HepG2 (cell line): ENCODE results near the gene CD300A. TPM values are rescaled to one million over a fixed set of nuclear protein-coding genes. Genes with fewer than 3 reads are reported as not detected.

ENCODE experiments used
- CHCHD3 ChIP-seq: sonication (generic); formaldehyde crosslinking; IDR thresholded peaks from 2 replicates; pipeline ENCODE4 v1.8.0; 2022; ENCODE audit warnings: mild to moderate bottlenecking, missing genetic modification reagents, moderate library complexity
- CHD4 ChIP-seq: fragments of 200-600 bp; sonication (generic); IDR thresholded peaks from 2 replicates; pipeline ENCODE4 v1.7.0; 2017; ENCODE audit warnings: mild to moderate bottlenecking, low read length, borderline replicate concordance
- FOXM1 ChIP-seq: sonication (generic); formaldehyde crosslinking; IDR thresholded peaks from 2 replicates; pipeline ENCODE4 v1.5.0; 2020; ENCODE audit warnings: missing genetic modification reagents
- HMG20A ChIP-seq: IDR thresholded peaks from 2 replicates; pipeline ENCODE4 v1.6.1; 2016; ENCODE audit warnings: borderline replicate concordance
- HNRNPH1 ChIP-seq: fragments of 200-400 bp; formaldehyde crosslinking; optimal IDR thresholded peaks from 2 replicates; pipeline ENCODE3; 2017; ENCODE audit warnings: mild to moderate bottlenecking, low read depth, low read length
- ISL2 ChIP-seq: sonication (generic); formaldehyde crosslinking; IDR thresholded peaks from 2 replicates; pipeline ENCODE4 v1.5.0; 2020; ENCODE audit warnings: missing genetic modification reagents
- KLF12 ChIP-seq: sonication (generic); formaldehyde crosslinking; IDR thresholded peaks from 2 replicates; pipeline ENCODE4 v1.4.0; 2020; ENCODE audit warnings: missing genetic modification reagents, borderline replicate concordance
- MAFK ChIP-seq, 2 experiments: IDR thresholded peaks in 1 of 2; conservative IDR thresholded peaks in 1 of 2; 2 replicates each; pipeline ENCODE4 v1.6.1; 2011; ENCODE audit warnings: improper control_type of control experiment in 2 of 2, low read length in 2 of 2
- MAZ ChIP-seq, 2 experiments: sonication (generic) in 1 of 2; formaldehyde crosslinking in 1 of 2; IDR thresholded peaks; 2 replicates each; pipeline versions ENCODE4 v1.5.0 to v1.6.1; 2012 to 2020; ENCODE audit warnings: low read depth in 2 of 2, mild to moderate bottlenecking in 2 of 2, borderline replicate concordance in 1 of 2, improper control_type of control experiment in 1 of 2, low read length in 1 of 2, missing genetic modification reagents in 1 of 2, moderate library complexity in 1 of 2
- REPIN1 ChIP-seq: sonication (generic); formaldehyde crosslinking; IDR thresholded peaks from 2 replicates; pipeline ENCODE4 v1.8.0; 2022; ENCODE audit warnings: missing genetic modification reagents, low read depth, mild to moderate bottlenecking, borderline replicate concordance
- RFX5 ChIP-seq: IDR thresholded peaks from 2 replicates; pipeline ENCODE4 v1.6.1; 2011; ENCODE audit warnings: low read depth, low read length, improper control_type of control experiment
- ZBTB8A ChIP-seq: sonication (generic); formaldehyde crosslinking; IDR thresholded peaks from 2 replicates; pipeline ENCODE4 v1.4.0; 2020; ENCODE audit warnings: mild to moderate bottlenecking, low read depth, missing genetic modification reagents, borderline replicate concordance
- ZNF180 ChIP-seq: sonication (generic); formaldehyde crosslinking; IDR thresholded peaks from 2 replicates; pipeline ENCODE4 v1.4.0; 2020; ENCODE audit warnings: low read depth, missing genetic modification reagents, borderline replicate concordance
- ZNF644 ChIP-seq: IDR thresholded peaks from 2 replicates; pipeline ENCODE4 v1.6.1; 2016; ENCODE audit warnings: low read depth
- polyA plus RNA-seq, 8 experiments: library from polyadenylated mRNA; depleted of rRNA in 3 of 8; stranded (reverse) in 7 of 8; unstranded in 1 of 8; fragments of >200 nt; fragmentation: Illumina TruSeq in 4 of 8; extraction: Trizol in 4 of 8; gene quantifications; 2 replicates each; pipeline versions ENCODE4 v1.2.1 to v1.2.3, GENCODE V29; 2011 to 2016; ENCODE audit warnings: low read depth in 4 of 8, missing spikeins in 1 of 8, mixed read lengths in 1 of 8; ENCODE audit not compliant: insufficient read depth in 1 of 8
- total RNA-seq, 5 experiments: library from RNA; depleted of rRNA; stranded (reverse); fragments of >200 nt; fragmentation: Illumina TruSeq; extraction: Trizol; gene quantifications; 2 replicates each; pipeline ENCODE4 v1.2.3, GENCODE V29; 2016; ENCODE audit warnings: low read depth in 1 of 5
- TF ChIP-seq, protein P1 (sequence below): sonication (generic); formaldehyde crosslinking; IDR thresholded peaks from 2 replicates; pipeline ENCODE4 v1.4.0; 2020; ENCODE audit warnings: mild to moderate bottlenecking, low read depth, missing genetic modification reagents
- TF ChIP-seq, protein P2 (sequence below): sonication (generic); formaldehyde crosslinking; IDR thresholded peaks from 2 replicates; pipeline ENCODE4 v1.4.0; 2020; ENCODE audit warnings: mild to moderate bottlenecking, missing genetic modification reagents
- TF ChIP-seq, protein P3 (sequence below): sonication (generic); formaldehyde crosslinking; IDR thresholded peaks from 2 replicates; pipeline ENCODE4 v1.5.0; 2020; ENCODE audit warnings: mild to moderate bottlenecking, missing genetic modification reagents, borderline replicate concordance
- TF ChIP-seq, protein P4 (sequence below): sonication (generic); formaldehyde crosslinking; IDR thresholded peaks from 2 replicates; pipeline ENCODE4 v1.4.0; 2020; ENCODE audit warnings: mild to moderate bottlenecking, missing genetic modification reagents

Gene CD300A
- total and polyA plus RNA-seq, 2 of the 13 experiments (the other 11 are each of a cell fraction or from before 2014, with no cell fraction given), result not detected

DNA sequence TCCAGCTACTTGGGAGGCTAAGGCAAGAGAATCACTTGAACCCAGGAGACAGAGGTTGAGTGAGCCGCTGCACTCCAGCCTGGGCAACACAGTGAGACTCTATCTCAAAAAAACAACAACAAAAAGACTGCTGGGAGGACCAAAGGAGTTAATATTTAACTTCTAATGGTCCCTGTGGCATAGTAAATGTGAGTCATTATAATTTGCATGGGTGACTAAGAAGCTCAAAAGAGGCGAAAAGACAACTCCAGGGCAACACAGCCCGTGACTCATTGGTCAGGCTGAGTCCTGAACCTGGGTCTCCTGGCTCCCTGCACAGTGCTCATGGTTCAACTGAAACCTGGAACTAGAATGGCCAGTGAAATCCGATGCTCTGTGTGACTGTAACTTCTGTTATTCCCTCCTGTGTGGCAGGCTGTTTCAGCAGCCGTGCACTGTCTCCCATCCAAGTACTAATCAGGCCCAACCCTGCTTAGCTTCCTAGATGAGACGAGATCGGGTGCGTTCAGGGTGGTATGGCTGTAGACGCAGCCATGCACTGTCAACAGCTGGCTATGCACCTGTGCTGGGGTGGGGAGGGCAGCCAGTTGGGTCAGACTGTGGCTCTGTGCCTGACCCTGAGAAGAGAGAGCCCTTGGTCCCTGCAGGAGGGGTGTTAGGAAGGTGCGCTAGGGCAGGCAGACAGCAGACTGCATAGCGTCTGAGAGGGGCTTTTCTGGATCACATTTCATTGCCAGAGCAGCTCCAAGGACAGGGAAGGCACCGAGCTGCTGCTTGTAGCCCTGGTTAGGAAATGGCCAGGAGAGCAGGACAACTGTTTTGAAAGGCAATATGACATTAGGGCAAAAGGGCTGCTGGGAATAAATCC is 49.0 kb upstream of the CD300A start (continued):
- TF ChIP-seq MAZ (IDR thresholded peaks at IDR 0.05; ENCODE audit: borderline replicate concordance, low read depth, low read length) (no peak), MAZ (CRISPR knock-in tag; IDR thresholded peaks at IDR 0.05; ENCODE audit: low read depth) (peak; percentile 40; the same call in 1 of the 2 replicates), ZNF644 (CRISPR knock-in tag) (no peak; the same call in 1 of the 2 replicates), FOXM1 (CRISPR knock-in tag) (no peak), CHCHD3 (CRISPR knock-in tag) (peak; percentile 90; the same call in 1 of the 2 replicates), KLF12 (CRISPR knock-in tag) (no peak), ISL2 (CRISPR knock-in tag) (no peak), REPIN1 (CRISPR knock-in tag) (peak; percentile 93), RFX5 (no peak), ZBTB8A (no peak), ZNF180 (no peak), CHD4 (peak; percentile 90), HMG20A (CRISPR knock-in tag) (peak; percentile 29; the same call in 1 of the 2 replicates), MAFK (conservative IDR thresholded peaks at IDR 0.05 in 1 of 2, IDR thresholded peaks at IDR 0.05 in 1 of 2; ENCODE audit: low read length in 2 of 2) (no peak), HNRNPH1 (no peak)
- TF ChIP-seq, protein P1, sequence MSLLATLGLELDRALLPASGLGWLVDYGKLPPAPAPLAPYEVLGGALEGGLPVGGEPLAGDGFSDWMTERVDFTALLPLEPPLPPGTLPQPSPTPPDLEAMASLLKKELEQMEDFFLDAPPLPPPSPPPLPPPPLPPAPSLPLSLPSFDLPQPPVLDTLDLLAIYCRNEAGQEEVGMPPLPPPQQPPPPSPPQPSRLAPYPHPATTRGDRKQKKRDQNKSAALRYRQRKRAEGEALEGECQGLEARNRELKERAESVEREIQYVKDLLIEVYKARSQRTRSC, result no peak
- TF ChIP-seq, protein P2, sequence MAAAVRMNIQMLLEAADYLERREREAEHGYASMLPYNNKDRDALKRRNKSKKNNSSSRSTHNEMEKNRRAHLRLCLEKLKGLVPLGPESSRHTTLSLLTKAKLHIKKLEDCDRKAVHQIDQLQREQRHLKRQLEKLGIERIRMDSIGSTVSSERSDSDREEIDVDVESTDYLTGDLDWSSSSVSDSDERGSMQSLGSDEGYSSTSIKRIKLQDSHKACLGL (CRISPR knock-in tag), result no peak
- TF ChIP-seq, protein P3, sequence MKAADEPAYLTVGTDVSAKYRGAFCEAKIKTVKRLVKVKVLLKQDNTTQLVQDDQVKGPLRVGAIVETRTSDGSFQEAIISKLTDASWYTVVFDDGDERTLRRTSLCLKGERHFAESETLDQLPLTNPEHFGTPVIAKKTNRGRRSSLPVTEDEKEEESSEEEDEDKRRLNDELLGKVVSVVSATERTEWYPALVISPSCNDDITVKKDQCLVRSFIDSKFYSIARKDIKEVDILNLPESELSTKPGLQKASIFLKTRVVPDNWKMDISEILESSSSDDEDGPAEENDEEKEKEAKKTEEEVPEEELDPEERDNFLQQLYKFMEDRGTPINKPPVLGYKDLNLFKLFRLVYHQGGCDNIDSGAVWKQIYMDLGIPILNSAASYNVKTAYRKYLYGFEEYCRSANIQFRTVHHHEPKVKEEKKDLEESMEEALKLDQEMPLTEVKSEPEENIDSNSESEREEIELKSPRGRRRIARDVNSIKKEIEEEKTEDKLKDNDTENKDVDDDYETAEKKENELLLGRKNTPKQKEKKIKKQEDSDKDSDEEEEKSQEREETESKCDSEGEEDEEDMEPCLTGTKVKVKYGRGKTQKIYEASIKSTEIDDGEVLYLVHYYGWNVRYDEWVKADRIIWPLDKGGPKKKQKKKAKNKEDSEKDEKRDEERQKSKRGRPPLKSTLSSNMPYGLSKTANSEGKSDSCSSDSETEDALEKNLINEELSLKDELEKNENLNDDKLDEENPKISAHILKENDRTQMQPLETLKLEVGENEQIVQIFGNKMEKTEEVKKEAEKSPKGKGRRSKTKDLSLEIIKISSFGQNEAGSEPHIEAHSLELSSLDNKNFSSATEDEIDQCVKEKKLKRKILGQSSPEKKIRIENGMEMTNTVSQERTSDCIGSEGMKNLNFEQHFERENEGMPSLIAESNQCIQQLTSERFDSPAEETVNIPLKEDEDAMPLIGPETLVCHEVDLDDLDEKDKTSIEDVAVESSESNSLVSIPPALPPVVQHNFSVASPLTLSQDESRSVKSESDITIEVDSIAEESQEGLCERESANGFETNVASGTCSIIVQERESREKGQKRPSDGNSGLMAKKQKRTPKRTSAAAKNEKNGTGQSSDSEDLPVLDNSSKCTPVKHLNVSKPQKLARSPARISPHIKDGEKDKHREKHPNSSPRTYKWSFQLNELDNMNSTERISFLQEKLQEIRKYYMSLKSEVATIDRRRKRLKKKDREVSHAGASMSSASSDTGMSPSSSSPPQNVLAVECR (CRISPR knock-in tag), result peak; percentile 69; the same call in 1 of the 2 replicates
- TF ChIP-seq, protein P4, sequence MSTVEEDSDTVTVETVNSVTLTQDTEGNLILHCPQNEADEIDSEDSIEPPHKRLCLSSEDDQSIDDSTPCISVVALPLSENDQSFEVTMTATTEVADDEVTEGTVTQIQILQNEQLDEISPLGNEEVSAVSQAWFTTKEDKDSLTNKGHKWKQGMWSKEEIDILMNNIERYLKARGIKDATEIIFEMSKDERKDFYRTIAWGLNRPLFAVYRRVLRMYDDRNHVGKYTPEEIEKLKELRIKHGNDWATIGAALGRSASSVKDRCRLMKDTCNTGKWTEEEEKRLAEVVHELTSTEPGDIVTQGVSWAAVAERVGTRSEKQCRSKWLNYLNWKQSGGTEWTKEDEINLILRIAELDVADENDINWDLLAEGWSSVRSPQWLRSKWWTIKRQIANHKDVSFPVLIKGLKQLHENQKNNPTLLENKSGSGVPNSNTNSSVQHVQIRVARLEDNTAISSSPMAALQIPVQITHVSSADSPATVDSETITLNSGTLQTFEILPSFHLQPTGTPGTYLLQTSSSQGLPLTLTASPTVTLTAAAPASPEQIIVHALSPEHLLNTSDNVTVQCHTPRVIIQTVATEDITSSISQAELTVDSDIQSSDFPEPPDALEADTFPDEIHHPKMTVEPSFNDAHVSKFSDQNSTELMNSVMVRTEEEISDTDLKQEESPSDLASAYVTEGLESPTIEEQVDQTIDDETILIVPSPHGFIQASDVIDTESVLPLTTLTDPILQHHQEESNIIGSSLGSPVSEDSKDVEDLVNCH (CRISPR knock-in tag), result no peak
